GM20431 (cell line): Measurements from ENCODE around the gene BBIP1.

Experiments used
- in situ Hi-C: fragments of 300-500 bp; cut with MseI, MboI; formaldehyde crosslinking; loops from one replicate; pipeline ENCODE4 v1.15.0; 2020; ENCODE audit warnings: low sequenced_read_pairs; ENCODE audit not compliant: unreplicated experiment

Gene BBIP1, protein sequence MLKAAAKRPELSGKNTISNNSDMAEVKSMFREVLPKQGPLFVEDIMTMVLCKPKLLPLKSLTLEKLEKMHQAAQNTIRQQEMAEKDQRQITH

DNA sequence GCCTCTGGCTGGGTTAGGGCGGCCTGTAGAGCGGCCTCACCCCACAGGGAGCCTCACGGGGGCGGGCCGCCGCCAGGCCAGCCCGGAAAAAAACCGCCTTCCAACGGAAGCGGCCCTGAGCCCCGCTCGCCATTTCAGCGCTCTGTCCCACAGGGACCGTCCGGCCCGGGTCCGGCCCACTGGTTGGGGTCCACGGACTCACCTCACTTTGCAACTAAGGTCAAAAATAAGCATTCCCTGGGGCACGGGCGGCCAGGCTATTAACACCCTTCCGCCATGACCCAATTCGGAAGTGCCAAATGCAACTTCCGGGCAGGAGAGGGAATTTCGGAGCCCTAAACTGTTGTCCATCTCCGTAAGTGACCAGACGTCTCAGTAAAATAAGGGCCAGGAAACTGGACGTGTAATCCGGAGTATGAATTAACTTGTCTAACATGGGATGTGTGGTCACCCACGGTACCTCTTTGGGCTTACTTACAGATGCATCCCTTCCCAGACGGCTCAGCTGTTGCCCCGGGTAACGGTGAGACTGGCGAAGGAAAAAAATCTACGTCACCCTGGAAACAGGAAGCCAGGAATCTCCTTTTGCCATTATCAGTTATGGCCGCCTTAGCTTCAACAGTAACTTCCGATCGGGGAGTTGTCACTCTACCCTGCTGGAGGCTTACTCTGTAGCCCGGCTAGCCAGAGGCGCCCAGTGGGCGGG lies at the start of gene BBIP1:
Gene BBIP1, minus strand, starts transcription at position 538 of the 706 bp plus-strand sequence. CDS start 1,023 bp downstream, outside the sequence.
- in situ Hi-C loops, result no loop called here

DNA sequence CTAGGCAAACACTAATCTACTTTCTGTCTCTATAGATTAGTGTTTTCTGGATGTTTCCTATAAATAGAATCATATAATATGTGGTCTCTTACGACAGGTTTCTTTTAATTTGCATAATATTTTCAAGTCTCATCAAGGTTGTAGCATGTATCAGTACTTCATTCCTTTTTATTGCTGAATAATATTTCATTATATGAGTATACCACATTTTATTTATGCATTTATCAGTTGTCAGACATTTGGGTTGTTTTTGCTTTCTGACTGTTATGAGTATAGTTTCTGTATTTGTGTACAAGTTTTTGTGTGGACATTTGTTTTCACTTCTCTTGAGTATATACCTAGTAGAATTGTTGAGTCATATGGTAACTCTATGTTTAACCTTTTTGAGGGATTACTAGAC lies 48.7 kb upstream of the BBIP1 start:
- in situ Hi-C loops, result no loop called here

DNA sequence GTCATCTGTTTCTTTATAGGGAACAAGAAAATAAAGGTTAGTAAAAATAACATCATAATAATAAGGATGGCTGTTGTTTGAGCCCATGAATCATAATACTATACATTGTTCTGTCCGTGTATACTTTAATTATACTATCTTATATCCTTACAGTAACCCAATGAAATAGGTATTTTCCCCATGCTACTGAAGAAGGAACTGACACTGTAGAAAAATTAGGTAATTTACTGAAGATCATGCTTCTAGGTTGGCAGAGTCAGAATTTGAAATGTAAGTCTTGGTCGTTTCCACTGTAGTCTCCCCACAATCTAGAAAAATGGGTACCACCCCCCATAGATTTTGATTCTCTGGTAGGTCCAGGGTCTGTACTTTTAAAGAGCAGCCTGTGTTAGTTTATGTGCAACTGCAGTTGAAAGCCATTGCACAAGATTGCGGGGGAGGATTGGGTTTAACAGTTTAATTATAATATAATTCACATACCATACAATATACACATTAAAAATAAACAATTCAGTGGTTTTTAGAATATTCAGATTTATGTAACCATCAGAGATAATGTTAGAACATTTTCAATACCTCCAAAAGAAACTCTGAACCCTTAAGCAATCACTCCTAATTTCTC lies 48.1 kb upstream of the BBIP1 start:
- in situ Hi-C loops, result no loop called here

DNA sequence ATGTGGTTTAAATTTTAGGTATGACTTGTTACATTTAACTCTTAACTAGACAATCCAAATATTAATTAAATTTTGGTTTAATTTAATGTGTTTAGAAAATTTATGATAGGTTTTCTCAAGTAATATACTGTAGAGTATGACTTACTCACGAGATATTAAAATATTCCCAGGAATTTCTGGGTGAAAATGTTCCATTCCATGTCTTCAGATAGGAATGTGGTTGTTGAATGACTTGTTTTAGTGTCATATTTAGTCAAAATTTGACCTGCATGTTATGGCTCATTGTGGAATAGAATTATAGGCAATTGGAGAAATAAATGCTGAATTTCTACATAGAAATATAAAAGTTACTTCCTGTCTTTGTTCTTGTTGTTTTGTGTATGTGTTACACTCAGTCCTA lies 47.2 kb upstream of the BBIP1 start:
- in situ Hi-C loops, result no loop called here

DNA sequence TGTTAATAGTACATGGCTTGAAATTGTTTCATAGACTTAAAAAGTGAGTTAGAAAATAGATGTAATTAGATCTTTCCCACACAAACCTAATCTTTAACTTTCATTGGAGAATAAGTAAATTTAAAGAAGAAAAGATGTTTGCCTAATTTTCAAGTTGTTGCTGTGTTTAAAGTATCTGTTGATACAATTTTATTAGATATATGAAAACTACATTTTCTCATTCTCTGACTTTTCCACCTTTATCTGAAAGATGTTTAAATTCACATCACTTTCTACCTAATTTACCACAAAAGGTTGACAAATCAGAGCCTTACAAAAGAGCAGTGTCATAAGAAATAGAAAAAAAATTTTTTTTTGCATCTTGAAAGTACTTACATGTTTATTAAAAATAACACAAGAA lies 46.2 kb upstream of the BBIP1 start:
- in situ Hi-C loops, result no loop called here

DNA sequence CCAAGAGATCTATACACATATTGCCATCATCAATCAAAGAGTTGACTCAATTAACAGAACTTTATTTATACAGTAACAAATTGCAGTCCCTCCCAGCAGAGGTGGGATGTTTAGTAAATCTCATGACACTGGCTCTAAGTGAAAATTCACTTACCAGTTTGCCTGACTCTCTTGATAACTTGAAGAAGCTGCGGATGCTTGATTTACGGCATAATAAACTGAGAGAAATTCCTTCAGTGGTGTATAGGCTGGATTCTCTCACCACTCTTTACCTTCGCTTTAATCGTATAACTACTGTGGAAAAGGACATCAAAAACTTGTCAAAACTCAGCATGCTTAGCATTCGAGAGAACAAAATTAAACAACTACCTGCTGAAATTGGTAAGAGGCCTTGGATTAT lies 45.7 kb upstream of the BBIP1 start:
- in situ Hi-C loops, result no loop called here

DNA sequence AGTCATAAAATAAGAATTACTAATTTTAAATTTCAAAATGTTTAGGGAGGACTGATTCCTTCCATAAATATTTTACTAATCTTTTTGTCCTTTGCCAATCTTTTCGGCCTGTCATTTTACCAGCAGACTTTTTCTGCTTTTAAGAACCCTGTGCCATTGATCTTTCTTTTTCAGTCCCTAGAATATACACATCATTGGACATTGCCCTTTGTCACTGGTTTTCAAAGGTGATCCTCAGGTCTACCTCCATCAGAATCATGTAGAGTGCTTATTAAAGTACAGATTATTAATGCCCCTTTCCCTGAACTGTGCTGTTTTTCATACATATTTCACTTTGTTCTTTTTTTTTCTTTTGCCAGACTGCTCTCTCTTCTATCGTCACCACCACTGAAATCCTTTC lies 44.2 kb upstream of the BBIP1 start:
- in situ Hi-C loops, result no loop called here

DNA sequence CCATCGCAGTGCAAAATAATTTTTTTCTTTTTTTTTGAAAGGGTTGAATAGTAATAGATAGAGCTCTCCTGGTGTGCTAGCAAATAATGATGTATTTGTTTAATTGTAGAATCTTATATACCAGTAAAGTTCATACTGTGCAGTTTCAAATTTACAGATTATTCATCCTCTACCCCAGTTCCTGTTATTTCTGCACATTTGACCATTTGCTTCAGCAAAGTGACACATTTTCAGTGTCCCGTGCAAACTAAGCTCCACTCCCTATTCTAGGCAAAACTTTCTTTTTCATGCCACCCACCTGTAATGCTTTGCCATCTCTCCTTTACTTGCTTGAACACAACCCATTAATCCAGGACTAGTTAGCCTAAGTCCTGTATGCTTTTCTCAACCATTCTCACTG lies 43.5 kb upstream of the BBIP1 start:
- in situ Hi-C loops, result no loop called here

DNA sequence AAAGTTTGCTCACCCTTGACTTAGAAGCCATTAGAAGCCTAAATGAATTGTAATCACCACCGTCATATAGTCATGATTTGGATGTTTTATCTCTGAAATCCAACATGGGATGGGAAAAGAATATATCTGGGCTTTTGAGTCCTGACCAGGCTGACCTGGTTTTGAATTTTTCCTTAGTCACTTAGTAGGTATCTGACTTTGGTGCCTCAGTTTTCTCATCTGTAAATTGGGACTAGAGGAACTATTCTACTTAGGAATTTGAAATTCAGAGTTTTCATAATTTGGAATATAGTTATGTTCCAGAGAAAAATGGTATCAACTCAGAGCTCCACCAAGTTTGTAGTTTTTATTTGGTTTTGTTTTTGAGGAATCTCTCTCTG lies 41.3 kb upstream of the BBIP1 start:
- in situ Hi-C loops, result no loop called here

DNA sequence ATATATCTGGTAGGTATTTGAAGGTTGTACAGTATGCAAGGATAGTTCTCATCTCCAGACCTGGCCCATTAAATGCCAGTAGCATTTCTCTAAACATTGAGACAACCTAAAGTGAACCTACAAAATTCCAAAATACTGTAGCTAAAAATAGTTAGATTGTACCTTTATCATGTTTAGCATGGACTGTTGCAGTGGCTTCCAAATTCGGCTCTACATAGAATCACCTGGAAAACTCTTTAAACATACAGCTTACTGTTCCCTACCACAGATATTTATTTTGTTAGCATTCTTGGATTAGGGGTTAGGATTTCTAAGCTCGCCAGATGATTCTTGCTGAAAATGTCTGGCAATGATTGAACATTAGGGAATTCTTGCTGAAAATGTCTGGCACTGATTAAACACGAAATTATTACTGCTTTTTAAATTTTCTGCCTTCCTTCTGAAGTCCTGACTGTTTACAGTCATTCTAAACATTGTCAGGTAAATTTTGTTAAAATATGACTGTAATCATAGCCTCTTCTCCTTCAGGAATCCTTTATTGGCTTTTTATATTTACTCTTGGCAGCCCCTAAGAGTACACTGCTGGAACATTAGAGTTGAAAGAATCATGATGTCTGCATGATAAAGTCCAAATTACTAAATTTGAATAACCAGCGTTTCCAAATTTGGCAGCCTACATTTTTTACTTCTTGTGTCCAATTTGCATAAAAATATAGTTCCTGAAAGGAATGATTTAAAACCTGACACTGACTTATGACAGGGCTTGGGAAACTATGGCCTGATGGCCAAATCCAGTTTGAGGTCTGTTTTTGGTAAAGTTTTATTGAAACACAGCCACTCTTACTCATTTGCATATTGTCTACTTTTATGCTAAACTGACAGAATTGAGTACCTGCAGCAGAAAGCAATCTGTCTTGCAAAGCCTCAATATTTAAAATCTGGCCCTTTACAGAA lies 40.7 kb upstream of the BBIP1 start:
- in situ Hi-C loops, result no loop called here

DNA sequence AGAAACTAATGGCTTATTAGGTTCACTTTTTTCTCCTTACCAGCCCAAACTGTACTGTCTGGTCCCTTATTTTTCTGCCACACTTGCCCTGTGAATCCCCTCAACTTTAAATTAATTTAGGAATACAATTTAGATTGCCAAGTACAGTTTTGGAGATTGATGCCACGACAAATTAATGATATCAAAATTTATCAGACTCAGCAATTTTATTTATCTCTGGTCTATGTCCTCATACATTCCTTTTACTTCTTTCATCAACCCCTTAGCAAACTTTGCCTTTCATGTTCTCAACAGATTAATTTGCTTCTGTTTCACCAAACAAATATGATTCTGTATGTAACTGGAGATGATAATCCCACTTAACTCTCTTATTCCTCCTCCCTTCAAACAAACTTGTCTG lies 38.6 kb upstream of the BBIP1 start:
- in situ Hi-C loops, result no loop called here

DNA sequence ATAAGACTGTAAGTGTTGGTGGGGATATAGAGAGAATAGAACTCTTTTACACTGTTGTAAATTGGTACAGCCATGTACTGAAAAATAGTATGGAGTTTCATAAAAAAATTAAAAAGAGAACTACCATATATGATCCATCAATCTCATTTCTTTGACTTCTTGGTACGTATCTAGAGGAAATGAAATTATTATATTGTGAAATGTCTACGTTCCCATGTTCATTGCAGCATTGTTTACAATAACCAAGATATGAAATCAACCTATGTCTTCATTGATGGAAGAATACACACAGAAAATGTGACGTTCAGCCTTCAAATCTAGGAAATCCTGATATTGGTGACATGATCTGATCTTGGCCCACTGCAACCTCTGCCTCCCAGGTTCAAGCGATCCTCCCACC lies 32.4 kb upstream of the BBIP1 start:
- in situ Hi-C loops, result no loop called here

DNA sequence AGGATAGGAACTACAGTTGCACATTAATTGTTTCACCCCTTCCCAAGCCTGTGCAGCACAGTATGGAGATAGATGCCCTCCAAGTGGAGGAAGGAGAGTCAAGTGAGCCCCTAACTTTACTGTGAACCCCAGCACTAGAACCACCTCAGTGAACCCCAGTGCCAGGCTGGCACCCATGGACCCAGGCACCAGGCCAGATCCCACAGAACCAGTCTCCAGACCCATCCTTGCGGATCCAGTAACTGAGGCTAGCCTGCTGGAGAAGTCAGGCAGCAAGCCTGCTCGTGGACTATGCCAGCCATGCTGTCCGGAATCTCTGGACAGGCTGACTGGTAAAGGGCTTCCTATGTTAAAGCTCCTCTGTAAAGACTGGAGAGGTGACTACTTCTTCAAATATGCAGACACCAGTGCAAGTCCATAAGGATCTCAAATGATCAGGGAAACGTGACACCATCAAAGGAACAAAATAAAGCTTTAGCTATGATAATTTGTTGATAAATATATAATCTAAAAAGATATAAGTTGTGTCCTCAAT lies 28.1 kb upstream of the BBIP1 start:
- in situ Hi-C loops, result no loop called here

DNA sequence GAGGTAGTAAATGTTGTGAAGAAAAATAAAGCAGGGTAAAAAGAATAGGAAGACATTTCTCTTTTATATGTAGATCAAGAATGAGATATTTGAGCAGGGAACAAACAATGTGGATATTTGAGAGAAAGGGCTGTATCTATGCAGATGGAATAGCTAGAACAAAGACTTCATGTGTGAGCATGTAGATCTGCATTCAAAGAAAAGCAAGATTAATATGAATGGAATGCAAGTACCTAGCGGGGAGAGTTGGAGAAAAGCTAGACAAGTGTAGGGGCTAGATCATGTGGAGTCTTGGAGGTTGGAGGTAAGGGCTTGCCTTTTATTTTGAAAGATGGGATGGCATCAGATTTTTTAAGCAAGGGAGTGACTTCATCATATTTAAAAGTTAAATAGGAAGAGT lies 27.5 kb upstream of the BBIP1 start:
- in situ Hi-C loops, result no loop called here

DNA sequence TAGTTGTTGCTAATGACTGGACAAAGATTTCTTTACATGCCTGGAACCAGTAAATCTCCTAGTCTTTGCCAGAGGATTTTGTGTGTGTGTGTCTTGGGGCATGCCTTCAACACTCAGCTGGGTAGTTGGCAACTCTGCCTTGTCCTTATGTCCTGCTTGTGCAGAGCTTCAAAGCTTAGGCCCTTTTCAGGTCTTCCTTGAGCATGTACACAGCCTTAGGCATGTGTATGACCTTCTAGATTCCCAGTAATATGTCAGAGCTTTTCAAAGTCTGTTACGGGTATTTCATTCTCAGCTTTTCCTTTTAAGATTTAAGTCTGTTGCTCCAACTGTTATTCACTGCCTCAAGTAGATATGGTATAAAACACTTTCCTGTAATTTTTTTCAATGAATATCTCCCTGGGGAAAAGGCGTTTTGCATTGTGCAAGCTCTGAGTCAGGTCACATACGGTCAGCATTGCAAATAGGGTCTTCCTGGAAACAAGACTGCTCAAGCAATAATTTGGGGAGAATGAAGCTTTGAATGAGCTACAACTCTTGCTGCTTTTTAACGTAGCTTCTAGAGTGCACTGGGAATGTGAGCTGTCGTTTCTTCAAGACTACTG lies 25.9 kb upstream of the BBIP1 start:
- in situ Hi-C loops, result no loop called here

DNA sequence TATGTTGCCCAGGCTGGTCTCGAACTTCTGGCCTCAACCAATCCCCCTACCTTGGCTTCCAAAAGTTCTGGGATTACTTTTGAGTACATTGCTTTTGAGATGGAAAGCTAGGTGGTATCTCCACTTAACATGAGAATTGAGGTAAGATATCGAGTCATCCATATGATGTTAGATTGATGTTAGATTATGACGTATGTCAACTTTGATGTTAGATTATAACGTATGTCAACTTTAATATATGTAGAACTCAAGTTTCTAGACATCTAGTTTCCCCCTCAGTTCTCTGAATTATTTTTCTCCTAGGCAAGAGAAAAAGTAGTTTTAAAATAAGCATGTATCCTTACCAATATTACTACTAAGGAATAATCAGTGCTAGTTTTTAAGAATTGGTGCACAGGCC lies 20.4 kb upstream of the BBIP1 start:
- in situ Hi-C loops, result no loop called here

DNA sequence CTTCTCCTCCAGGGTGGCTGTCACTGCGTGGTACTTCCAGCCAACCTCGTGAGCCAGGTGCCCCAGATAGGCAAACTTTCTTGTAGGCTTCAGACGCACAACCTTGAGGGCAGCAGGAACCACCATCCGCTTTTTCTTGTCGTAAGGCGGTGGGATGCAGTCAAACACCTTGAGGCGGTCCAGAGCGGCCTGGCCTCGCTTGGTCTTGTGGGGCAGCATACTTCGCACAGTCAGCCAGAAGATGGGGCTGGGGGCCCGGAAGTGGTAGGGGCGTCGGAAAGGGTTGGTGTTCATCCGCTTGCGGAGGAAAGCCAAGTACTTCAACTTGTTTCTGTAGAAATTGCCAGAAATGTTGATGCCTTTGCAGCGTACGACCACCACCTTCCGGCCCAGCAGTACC lies 17.8 kb upstream of the BBIP1 start:
- in situ Hi-C loops, result no loop called here

DNA sequence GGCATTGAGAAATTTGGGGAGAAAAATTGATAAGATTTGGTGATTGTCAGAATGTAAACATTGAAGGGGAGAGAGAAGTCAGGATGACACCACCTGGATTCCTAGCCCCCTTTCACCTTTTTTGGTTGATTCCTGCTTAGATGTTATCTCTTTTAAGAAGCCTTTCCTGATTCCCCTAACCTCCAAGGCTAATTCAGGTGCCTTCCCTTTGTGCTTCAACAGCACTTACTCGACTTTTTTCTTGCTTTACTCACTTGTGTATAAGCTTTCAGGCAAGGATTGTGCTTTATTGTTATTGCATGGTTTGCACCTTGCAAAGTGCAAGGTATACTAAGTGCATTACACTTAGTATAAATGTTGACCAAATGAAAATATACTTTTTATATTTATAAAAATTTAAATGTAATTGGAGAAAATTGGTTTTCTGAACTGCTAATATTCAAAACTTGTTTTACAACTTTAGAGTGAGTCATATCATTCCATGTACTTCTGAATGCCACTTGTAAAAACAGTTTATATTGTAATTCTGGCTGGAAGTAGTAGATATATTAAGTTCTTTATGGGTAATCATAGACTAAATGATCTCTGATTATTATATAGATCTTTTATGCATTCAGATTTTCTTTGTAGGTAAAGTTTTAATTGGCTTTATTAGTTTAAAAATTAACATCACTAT lies 13.7 kb upstream of the BBIP1 start:
- in situ Hi-C loops, result no loop called here

DNA sequence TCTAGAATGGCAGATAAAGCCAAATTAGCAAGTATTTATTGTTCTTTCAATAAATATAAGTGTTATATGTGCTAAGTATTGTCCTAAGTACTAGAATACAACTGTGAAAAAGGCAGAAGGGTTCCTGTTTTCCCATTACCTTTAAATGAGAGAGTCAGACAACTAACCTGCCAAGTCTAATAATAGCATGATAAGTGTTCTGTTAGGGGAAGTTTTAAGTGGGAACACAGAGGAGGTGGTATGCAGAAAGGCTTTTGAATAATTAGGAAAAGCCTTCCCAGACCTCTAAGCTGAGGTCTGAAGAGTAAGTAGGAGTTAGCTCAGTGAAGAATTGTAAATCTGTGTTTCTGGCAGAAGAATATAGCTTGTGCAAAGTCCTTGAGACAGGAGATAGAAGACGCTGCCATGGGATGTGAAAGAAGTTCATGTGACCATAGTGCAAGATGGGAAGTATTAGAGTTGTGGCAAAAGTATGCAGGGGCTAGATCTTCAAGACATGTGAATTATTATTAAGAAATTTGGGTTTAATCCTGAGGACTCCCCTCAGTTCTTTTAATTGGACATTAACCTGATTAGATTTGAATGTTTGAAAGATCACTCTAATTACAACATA lies 12.9 kb upstream of the BBIP1 start:
- in situ Hi-C loops, result no loop called here
